HG02973 (cell line): Measurements from ENCODE around the gene IRF1.
"Not testable (repeated sequence)": the region's sequence is repeated elsewhere in the genome, so short reads cannot be mapped to it uniquely, and the experiment has no call there.

Source experiments
- ATAC-seq: cut with Tn5 transposase; IDR thresholded peaks from one replicate; pipeline ENCODE4 v1.9.1; 2021; ENCODE audit warnings: moderate library complexity; ENCODE audit not compliant: unreplicated experiment

IRF1 gene

GRCh38 chr5:132490484-132491367 lies at the start of gene IRF1:
TSS of gene IRF1 (minus strand) at chr5:132490773. CDS start at chr5:132489478, 1,295 bp downstream.
- ATAC-seq, result peak; percentile 73

- no peak for ATAC-seq
Observed at GRCh38 chr5:132540149-132540548, 49.6 kb upstream of the IRF1 start.

GRCh38 chr5:132539716-132540115 lies 49.1 kb upstream of the IRF1 start:
- no peak for ATAC-seq

- ATAC-seq, result no peak
Observed at GRCh38 chr5:132530946-132531345, 40.4 kb upstream of the IRF1 start.

- no peak for ATAC-seq
Observed at GRCh38 chr5:132528866-132529634, 38.5 kb upstream of the IRF1 start.

GRCh38 chr5:132528021-132528420 lies 37.4 kb upstream of the IRF1 start:
- no peak for ATAC-seq

GRCh38 chr5:132526974-132527564 lies 36.5 kb upstream of the IRF1 start:
- ATAC-seq, result no peak

- ATAC-seq, result no peak
Observed at GRCh38 chr5:132526290-132526973, 35.9 kb upstream of the IRF1 start.

GRCh38 chr5:132525299-132525724 lies 34.7 kb upstream of the IRF1 start:
- ATAC-seq, result peak; percentile 71

- not testable (repeated sequence) for ATAC-seq
Observed at GRCh38 chr5:132524877-132525276, 34.3 kb upstream of the IRF1 start.

GRCh38 chr5:132522067-132522466 lies 31.5 kb upstream of the IRF1 start:
- ATAC-seq, result not testable (repeated sequence)

GRCh38 chr5:132513618-132514336 lies 23.2 kb upstream of the IRF1 start:
- ATAC-seq, result not testable (repeated sequence)

GRCh38 chr5:132510076-132510475 lies 19.5 kb upstream of the IRF1 start:
- ATAC-seq, result no peak

- no peak for ATAC-seq
Observed at GRCh38 chr5:132506094-132506692, 15.6 kb upstream of the IRF1 start.

- ATAC-seq, result no peak
Observed at GRCh38 chr5:132505641-132506040, 15.1 kb upstream of the IRF1 start.

- no peak for ATAC-seq
Observed at GRCh38 chr5:132504746-132505145, 14.2 kb upstream of the IRF1 start.

GRCh38 chr5:132503244-132503643 lies 12.7 kb upstream of the IRF1 start:
- no peak for ATAC-seq

GRCh38 chr5:132501961-132502931 lies 11.7 kb upstream of the IRF1 start:
- no peak for ATAC-seq

- ATAC-seq, result no peak
Observed at GRCh38 chr5:132501629-132501956, 11.0 kb upstream of the IRF1 start.
